Breast epithelium (tissue), 4 donors: ENCODE data around the gene PRRC2B. TPM values are rescaled to one million over a fixed set of nuclear protein-coding genes. Genes with fewer than 3 reads are reported as not detected.

Experiments
- DNase-seq, 2 donors: peaks; one replicate each; pipeline ENCODE4 v3.0.0-alpha.2; 2019; ENCODE audit warnings: low spot score in 2 of 2
- H3K27ac ChIP-seq, 2 donors: fragments of 200-600 bp; sonication (generic) in 1 of 2; one replicate each; pipeline ENCODE4 v1.5.1; 2016 to 2019; ENCODE audit warnings: mild to moderate bottlenecking in 1 of 2
- H3K27me3 ChIP-seq, 2 donors: fragments of 200-600 bp; sonication (generic) in 1 of 2; one replicate each; pipeline versions ENCODE4 v1.5.1 to v1.6.0; 2017 to 2019; ENCODE audit warnings: control low read depth in 1 of 2, mild to moderate bottlenecking in 1 of 2
- H3K36me3 ChIP-seq: fragments of 200-600 bp; one replicate; pipeline ENCODE4 v1.5.1; 2019
- H3K4me1 ChIP-seq, 2 donors: fragments of 200-600 bp; sonication (generic); one replicate each; pipeline ENCODE4 v1.5.1; 2016 to 2019; ENCODE audit warnings: control low read depth in 1 of 2
- H3K4me3 ChIP-seq, 3 donors: fragments of 200-600 bp; sonication (generic); 1 replicate in 2 of 3; 2 replicates in 1 of 3; pipeline ENCODE4 v1.5.1; 2016 to 2019; ENCODE audit warnings: mild to moderate bottlenecking in 3 of 3, moderate library complexity in 2 of 3
- H3K9me3 ChIP-seq, 2 donors: fragments of 200-600 bp; sonication (generic) in 1 of 2; one replicate each; pipeline ENCODE4 v1.5.1; 2016 to 2019; ENCODE audit warnings: control low read depth in 1 of 2
- CTCF ChIP-seq, 3 donors: fragments of 450-650 bp; IDR thresholded peaks; one replicate each; pipeline ENCODE4 v1.5.1; 2016 to 2017; ENCODE audit warnings: antibody characterized with exemption in 3 of 3, mild to moderate bottlenecking in 3 of 3, moderate library complexity in 3 of 3
- POLR2A ChIP-seq: fragments of 450-650 bp; IDR thresholded peaks from one replicate; pipeline ENCODE4 v1.6.1; 2016; ENCODE audit warnings: antibody characterized with exemption, mild to moderate bottlenecking, moderate library complexity
- POLR2AphosphoS5 ChIP-seq, 3 donors: sonication (generic); formaldehyde crosslinking; IDR thresholded peaks; one replicate each; pipeline ENCODE4 v1.6.1; 2017; ENCODE audit warnings: antibody characterized with exemption in 3 of 3
- intact Hi-C: fragments of 100-400 bp; cut with DNase I; formaldehyde crosslinking; loops from one replicate; pipeline ENCODE4 v1.15.1; 2023; ENCODE audit warnings: low total_unique reads
- total RNA-seq, 3 donors: library from RNA; depleted of rRNA; stranded (reverse); fragments of >200 nt; gene quantifications; one replicate each; pipeline ENCODE4 v1.1.0, GENCODE V29; 2016

Gene PRRC2B
- total RNA-seq, 3 donors from 2014 or later = 95.9 to 143 (median 102) TPM

GRCh38 chr9:131432597-131433301 is 38.9 kb downstream of the PRRC2B start:
- peak overlapping the region in 1 of 2 donors; percentile 56 for H3K27ac ChIP-seq
- intact Hi-C loops = no loop called here
- H3K9me3 ChIP-seq = no peaks in the 10 kb centered on the region
- TF ChIP-seq POLR2AphosphoS5 (IDR thresholded peaks at IDR 0.05) (no peak), POLR2A (no peak), CTCF (IDR thresholded peaks at IDR 0.05) (no peak)
- H3K27me3 ChIP-seq = no peaks in the 10 kb centered on the region
- no peak overlapping the region for H3K4me3 ChIP-seq
- DNase-seq = no peak
- no peaks in the 10 kb centered on the region for H3K36me3 ChIP-seq
- peaks cover 0 to 9% of the 10 kb centered on the region in 2 donors for H3K4me1 ChIP-seq

DNA sequence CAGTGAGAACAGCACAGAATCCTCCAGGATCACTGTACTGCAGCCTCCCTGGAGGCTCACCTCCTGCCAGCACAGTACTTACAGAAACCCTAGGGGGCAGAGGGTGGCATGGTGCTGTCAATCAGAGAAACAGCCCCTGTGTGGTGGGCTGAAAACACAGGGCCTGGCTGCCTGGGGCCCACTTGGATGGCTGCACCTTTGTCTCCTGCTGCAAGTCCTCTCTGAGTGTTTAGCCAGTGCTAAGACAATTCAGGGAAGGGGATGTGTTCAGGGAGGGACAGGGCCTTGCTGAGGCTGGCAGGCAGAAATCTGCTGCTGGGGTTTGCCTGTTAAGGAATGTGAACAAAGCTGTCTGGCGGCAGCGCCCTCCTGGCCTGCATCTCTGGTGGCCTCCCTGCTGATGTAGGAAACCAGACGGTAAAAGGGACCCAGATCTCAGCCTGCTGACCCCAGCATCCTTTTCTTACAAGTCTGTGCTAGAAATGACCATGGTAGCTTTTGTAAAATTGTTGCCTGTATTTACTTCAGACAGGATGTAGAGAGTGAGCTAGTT is 39.5 kb downstream of the PRRC2B start:
- H3K9me3 ChIP-seq = no peaks in the 10 kb centered on the region
- H3K36me3 ChIP-seq = no peaks in the 10 kb centered on the region
- intact Hi-C loops = no loop called here
- peaks cover 0 to 9% of the 10 kb centered on the region in 2 donors for H3K4me1 ChIP-seq
- no peak overlapping the region for H3K4me3 ChIP-seq
- H3K27ac ChIP-seq = peak overlapping the region in 1 of 2 donors; percentile 56
- TF ChIP-seq POLR2AphosphoS5 (IDR thresholded peaks at IDR 0.05) = no peak
- no peak for TF ChIP-seq CTCF (IDR thresholded peaks at IDR 0.05)
- TF ChIP-seq POLR2A = no peak
- no peaks in the 10 kb centered on the region for H3K27me3 ChIP-seq
- no peak for DNase-seq

- intact Hi-C loops = no loop called here
- Histone ChIP-seq H3K36me3 (peaks cover 4% of the 10 kb centered on the region), H3K27me3 (no peaks in the 10 kb centered on the region), H3K4me1 (peaks cover 0 to 3% of the 10 kb centered on the region in 2 donors), H3K9me3 (no peaks in the 10 kb centered on the region), H3K27ac (no peak overlapping the region), H3K4me3 (no peak overlapping the region)
- TF ChIP-seq POLR2A (no peak), CTCF (IDR thresholded peaks at IDR 0.05) (no peak), POLR2AphosphoS5 (IDR thresholded peaks at IDR 0.05) (no peak)
- DNase-seq = no peak
Observed at GRCh38 chr9:131434673-131435072, 40.8 kb downstream of the PRRC2B start.

DNA sequence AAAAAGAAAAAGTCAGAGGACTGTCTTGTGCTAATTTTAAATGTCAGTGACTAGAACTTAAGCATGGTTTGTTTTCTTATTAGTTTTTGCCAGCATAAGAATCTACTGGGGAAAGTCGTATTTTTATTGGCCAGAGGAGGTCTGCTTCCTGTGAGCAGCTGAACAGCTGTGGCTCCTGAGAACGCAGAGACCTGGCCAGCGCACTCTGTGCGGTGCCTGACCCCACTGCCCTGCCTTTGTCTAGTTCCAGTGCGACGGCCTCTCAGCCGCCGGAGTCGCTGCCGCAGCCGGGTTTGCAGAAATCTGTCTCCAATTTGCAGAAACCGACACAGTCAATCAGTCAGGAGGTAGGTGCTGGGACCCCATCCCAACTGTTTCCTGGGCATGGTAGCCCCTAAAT is 42.5 kb downstream of the PRRC2B start:
- H3K27ac ChIP-seq = peak overlapping the region in 1 of 2 donors; percentile 10
- no peaks in the 10 kb centered on the region for H3K27me3 ChIP-seq
- no peak for TF ChIP-seq POLR2A
- no peak for TF ChIP-seq CTCF (IDR thresholded peaks at IDR 0.05)
- TF ChIP-seq POLR2AphosphoS5 (IDR thresholded peaks at IDR 0.05) = no peak
- H3K36me3 ChIP-seq = peaks cover 4% of the 10 kb centered on the region
- H3K4me1 ChIP-seq = no peaks in the 10 kb centered on the region
- intact Hi-C loops = no loop called here
- DNase-seq = peak in 1 of 2 donors; percentile 33
- H3K4me3 ChIP-seq = no peak overlapping the region
- no peaks in the 10 kb centered on the region for H3K9me3 ChIP-seq

GRCh38 chr9:131436865-131437271 is 43.0 kb downstream of the PRRC2B start:
- no peak overlapping the region for H3K27ac ChIP-seq
- intact Hi-C loops = no loop called here
- no peaks in the 10 kb centered on the region for H3K4me1 ChIP-seq
- no peaks in the 10 kb centered on the region for H3K27me3 ChIP-seq
- DNase-seq = no peak
- no peak overlapping the region for H3K4me3 ChIP-seq
- TF ChIP-seq CTCF (IDR thresholded peaks at IDR 0.05) (no peak), POLR2A (no peak), POLR2AphosphoS5 (IDR thresholded peaks at IDR 0.05) (no peak)
- no peaks in the 10 kb centered on the region for H3K9me3 ChIP-seq
- peaks cover 4% of the 10 kb centered on the region for H3K36me3 ChIP-seq
